Measurements from ENCODE around the gene LRPAP1.
A peak's percentile ranks its signal among the peaks of the same experiment; 100 is the strongest.
"Not testable (repeated sequence)": the region's sequence is repeated elsewhere in the genome, so short reads cannot be mapped to it uniquely, and the experiment has no call there.

Gene LRPAP1

DNA sequence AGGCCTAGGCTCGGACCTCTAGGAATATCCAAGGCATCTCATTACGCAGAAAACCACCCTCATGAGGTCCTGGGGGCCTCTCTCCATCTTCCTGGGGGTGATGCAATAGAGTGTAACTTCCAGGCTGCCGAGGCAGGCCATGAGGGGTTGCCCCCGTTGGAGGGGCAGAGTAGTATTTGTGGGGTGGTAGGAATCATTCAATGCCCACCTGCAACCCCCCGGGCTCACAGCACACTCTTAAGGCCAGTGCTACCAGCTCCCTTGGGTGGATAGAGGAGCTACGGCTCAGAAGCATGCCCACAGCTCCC, 17.4 kb upstream of the LRPAP1 start:
- not testable (repeated sequence) for DNase-seq (ENCODE audit: low read depth, low spot score); H3K4me1 ChIP-seq (ENCODE audit: control insufficient read depth, insufficient read depth, low read length); H3K9me3 ChIP-seq (ENCODE audit: control insufficient read depth, insufficient read depth, low read length); H3K27me3 ChIP-seq (ENCODE audit: control insufficient read depth, insufficient read depth, low read length); H3K27ac ChIP-seq (ENCODE audit: low read length); H3K4me3 ChIP-seq (ENCODE audit: low read length); H3K36me3 ChIP-seq (ENCODE audit: control insufficient read depth, insufficient read depth, low read length)
- no CpG with 5 or more reads among the region's 6 CpGs for WGBS (ENCODE audit: insufficient coverage, insufficient read length)

DNA sequence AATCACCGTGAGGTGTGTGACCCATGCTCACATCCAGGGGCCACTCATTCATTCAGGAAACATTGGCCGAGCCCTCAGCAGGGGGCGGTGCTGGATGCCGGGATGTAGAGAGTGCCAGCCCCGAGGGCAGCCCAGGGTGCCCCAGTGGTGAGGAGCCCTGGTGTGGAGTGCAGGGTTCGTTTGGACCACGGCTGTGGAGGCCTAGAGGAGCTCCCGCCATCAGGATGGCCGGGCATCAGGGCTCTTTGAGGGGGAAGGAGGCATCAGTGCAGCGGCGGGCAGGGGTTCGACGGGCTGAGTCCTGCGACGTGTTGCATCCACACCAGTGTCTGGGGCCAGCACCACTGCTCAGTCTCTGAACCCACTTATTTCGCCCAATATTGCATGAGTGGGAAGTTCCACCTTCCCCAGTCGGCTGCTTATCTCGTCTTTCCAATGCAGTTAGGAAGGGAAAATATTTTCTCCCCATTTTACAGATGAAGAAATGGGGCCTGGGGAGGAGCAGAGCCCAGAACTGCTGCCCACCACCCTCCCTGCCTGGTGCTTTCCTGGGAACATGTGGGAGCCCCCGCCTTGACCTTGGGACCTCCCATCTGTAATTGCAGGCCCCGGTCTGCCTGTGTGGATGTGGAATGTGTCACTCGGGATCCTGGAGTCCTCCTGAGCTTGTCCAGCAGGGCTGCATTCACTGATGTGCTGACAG, 16.9 kb upstream of the LRPAP1 start:
- not testable (repeated sequence) for H3K4me1 ChIP-seq (ENCODE audit: control insufficient read depth, insufficient read depth, low read length); H3K4me3 ChIP-seq (ENCODE audit: low read length); H3K36me3 ChIP-seq (ENCODE audit: control insufficient read depth, insufficient read depth, low read length); H3K9me3 ChIP-seq (ENCODE audit: control insufficient read depth, insufficient read depth, low read length); H3K27me3 ChIP-seq (ENCODE audit: control insufficient read depth, insufficient read depth, low read length); H3K27ac ChIP-seq (ENCODE audit: low read length); DNase-seq (ENCODE audit: low read depth, low spot score)
- no CpG with 5 or more reads among the region's 21 CpGs for WGBS (ENCODE audit: insufficient coverage, insufficient read length)

DNA sequence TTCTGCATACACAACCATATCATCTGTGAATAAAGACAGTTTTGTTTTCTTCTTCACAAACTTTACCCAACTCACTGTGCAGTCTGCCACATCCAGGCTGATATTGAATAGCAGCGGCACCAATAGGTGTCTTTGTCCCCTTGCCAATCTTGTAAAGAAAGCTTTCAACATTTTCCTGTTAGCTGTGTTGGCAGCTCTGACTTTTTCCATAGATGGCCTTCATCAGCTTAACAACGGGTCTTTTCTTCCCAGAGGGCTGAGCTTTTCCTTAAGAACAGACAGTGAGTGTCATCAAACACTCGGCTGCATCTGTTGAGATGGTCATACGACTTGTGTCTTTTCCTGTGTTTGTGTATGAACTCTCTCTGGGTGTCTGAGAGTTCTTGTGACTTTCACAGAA, 14.5 kb upstream of the LRPAP1 start:
- H3K9me3 ChIP-seq (ENCODE audit: control insufficient read depth, insufficient read depth, low read length); H3K4me1 ChIP-seq (ENCODE audit: control insufficient read depth, insufficient read depth, low read length); DNase-seq (ENCODE audit: low read depth, low spot score); H3K4me3 ChIP-seq (ENCODE audit: low read length); H3K36me3 ChIP-seq (ENCODE audit: control insufficient read depth, insufficient read depth, low read length); H3K27ac ChIP-seq (ENCODE audit: low read length); H3K27me3 ChIP-seq (ENCODE audit: control insufficient read depth, insufficient read depth, low read length): not testable (repeated sequence)
- no CpG with 5 or more reads among the region's 4 CpGs for whole genome bisulfite sequencing (ENCODE audit: insufficient coverage, insufficient read length)

DNA sequence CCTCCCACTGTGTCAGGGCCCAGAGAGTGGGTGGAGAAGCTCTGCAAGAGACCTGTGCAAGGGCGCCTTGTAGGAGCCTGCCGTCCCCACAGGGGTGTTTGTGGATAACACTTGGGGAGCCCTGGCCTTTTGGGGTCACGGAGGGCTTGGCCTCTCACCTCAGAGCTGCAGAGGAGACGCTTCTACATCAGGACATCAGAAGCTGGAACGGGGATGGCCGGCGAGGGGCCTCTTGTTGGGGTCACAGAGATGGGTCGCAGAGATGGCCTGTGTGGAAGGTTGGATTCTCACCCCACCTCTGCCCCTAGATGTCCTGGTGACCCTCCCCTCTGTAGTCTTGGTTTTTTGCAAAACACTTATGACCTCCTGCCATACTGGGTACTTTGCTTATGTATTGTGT, 13.1 kb upstream of the LRPAP1 start:
- H3K27me3 ChIP-seq (ENCODE audit: control insufficient read depth, insufficient read depth, low read length); H3K4me1 ChIP-seq (ENCODE audit: control insufficient read depth, insufficient read depth, low read length); DNase-seq (ENCODE audit: low read depth, low spot score); H3K27ac ChIP-seq (ENCODE audit: low read length); H3K36me3 ChIP-seq (ENCODE audit: control insufficient read depth, insufficient read depth, low read length); H3K4me3 ChIP-seq (ENCODE audit: low read length); H3K9me3 ChIP-seq (ENCODE audit: control insufficient read depth, insufficient read depth, low read length): not testable (repeated sequence)
- WGBS (ENCODE audit: insufficient coverage, insufficient read length): no CpG with 5 or more reads among the region's 8 CpGs

DNA sequence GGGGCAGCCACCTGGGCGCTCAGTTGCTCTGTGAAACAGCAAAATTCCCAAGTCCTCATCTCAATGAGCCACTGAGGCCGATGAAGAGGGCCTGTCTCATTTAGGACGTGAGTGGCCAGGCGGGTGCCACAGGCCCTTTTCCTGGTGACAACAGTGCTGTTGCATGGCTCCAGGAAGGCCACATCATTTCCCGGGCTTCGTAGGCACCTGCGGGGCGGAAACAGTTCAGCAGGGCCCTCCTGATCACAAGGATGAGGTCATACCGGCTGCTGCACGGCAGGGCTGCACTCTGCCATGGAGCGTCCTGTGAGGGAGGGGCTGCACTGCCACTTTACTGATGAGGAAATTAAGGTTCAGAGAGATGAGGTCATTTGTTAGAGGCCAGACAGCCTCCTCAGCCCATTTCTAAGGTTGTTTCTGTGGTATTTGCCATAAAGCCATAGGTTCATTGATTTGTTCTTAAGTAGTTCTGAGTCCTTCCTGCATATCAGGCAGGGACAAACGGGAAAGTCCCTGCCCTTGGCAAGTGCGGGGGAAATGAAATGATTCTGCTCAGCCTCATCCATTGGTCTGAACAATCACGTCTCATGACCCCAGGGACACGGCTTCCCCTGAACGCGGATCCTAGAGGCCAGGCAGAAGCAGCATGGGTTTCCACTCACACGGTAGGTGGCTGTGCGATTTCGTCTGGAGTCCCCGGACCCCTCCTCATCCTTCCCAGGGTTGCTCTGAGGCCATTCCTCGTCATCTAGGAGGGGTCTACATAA, 12.2 kb upstream of the LRPAP1 start:
- not testable (repeated sequence) for H3K27me3 ChIP-seq (ENCODE audit: control insufficient read depth, insufficient read depth, low read length)

DNA sequence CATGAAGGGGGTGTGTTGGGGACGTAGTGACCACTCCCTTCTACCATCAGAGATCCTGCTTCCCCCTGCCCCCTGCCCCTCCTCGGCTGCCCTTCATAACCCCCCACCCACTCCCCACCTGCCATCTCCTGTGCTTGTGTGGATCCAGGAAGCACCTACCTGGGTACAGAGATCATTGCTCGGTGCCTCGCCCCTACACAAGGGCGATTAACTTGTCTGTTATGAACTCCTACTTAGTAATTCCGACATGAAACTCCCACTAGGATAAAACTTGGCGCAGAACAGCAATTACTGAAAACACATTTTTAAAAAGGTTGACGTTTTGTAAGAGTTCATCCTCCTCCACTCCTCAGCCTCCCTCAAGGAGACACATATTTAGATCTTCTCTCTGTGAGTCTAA, 11.2 kb upstream of the LRPAP1 start:
- not testable (repeated sequence) for H3K36me3 ChIP-seq (ENCODE audit: control insufficient read depth, insufficient read depth, low read length); H3K4me1 ChIP-seq (ENCODE audit: control insufficient read depth, insufficient read depth, low read length); H3K27ac ChIP-seq (ENCODE audit: low read length); DNase-seq (ENCODE audit: low read depth, low spot score); H3K9me3 ChIP-seq (ENCODE audit: control insufficient read depth, insufficient read depth, low read length); H3K27me3 ChIP-seq (ENCODE audit: control insufficient read depth, insufficient read depth, low read length); H3K4me3 ChIP-seq (ENCODE audit: low read length)
- no CpG with 5 or more reads among the region's 8 CpGs for WGBS (ENCODE audit: insufficient coverage, insufficient read length)

More for the DNA sequence above, 12.2 kb upstream of the LRPAP1 start:
- not testable (repeated sequence) for H3K27ac ChIP-seq (ENCODE audit: low read length); H3K4me1 ChIP-seq (ENCODE audit: control insufficient read depth, insufficient read depth, low read length); DNase-seq (ENCODE audit: low read depth, low spot score); H3K9me3 ChIP-seq (ENCODE audit: control insufficient read depth, insufficient read depth, low read length); H3K4me3 ChIP-seq (ENCODE audit: low read length); H3K36me3 ChIP-seq (ENCODE audit: control insufficient read depth, insufficient read depth, low read length)
- WGBS (ENCODE audit: insufficient coverage, insufficient read length): no CpG with 5 or more reads among the region's 22 CpGs

DNA sequence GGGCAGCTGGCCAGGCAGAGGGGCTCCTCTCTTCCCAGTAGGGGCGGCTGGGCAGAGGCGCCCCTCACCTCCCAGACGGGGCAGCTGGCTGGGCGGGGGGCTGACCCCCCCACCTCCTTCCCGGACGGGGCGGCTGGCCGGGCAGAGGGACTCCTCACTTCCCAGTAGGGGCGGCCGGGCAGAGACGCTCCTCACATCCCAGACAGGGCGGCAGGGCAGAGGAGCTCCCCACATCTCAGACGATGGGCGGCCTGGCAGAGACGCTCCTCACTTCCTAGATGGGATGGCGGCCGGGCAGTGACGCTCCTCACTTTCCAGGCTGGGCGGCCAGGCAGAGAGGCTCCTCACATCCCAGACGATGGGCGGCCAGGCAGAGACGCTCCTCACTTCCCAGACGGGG, 6.7 kb upstream of the LRPAP1 start:
- H3K9me3 ChIP-seq (ENCODE audit: control insufficient read depth, insufficient read depth, low read length); H3K27ac ChIP-seq (ENCODE audit: low read length); DNase-seq (ENCODE audit: low read depth, low spot score); H3K4me1 ChIP-seq (ENCODE audit: control insufficient read depth, insufficient read depth, low read length); H3K36me3 ChIP-seq (ENCODE audit: control insufficient read depth, insufficient read depth, low read length); H3K4me3 ChIP-seq (ENCODE audit: low read length); H3K27me3 ChIP-seq (ENCODE audit: control insufficient read depth, insufficient read depth, low read length): not testable (repeated sequence)
- no CpG with 5 or more reads among the region's 23 CpGs for WGBS (ENCODE audit: insufficient coverage, insufficient read length)

DNA sequence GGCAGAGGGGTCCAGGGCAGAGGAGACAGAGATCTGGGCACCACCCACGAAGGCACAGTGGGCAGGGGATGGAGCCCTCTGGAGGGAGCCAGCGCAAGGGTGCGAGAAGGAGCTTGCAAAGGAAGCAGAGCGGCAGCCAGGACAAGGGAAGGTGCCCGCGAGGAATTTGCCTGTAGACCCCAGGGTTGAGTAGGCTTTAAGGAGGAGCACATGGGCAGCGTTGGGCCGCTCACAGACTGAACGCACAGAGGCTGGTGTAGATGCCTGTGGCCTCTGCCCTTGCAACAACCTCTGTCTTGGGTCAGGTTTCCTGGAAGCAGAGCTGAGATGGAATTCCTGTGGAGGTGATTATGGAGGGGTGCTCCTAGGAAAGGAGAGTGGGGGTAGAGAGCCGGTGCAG, 3.6 kb upstream of the LRPAP1 start:
- not testable (repeated sequence) for H3K4me3 ChIP-seq (ENCODE audit: low read length); H3K9me3 ChIP-seq (ENCODE audit: control insufficient read depth, insufficient read depth, low read length); H3K27ac ChIP-seq (ENCODE audit: low read length); H3K4me1 ChIP-seq (ENCODE audit: control insufficient read depth, insufficient read depth, low read length); DNase-seq (ENCODE audit: low read depth, low spot score); H3K27me3 ChIP-seq (ENCODE audit: control insufficient read depth, insufficient read depth, low read length); H3K36me3 ChIP-seq (ENCODE audit: control insufficient read depth, insufficient read depth, low read length)
- no CpG with 5 or more reads among the region's 10 CpGs for WGBS (ENCODE audit: insufficient coverage, insufficient read length)

DNA sequence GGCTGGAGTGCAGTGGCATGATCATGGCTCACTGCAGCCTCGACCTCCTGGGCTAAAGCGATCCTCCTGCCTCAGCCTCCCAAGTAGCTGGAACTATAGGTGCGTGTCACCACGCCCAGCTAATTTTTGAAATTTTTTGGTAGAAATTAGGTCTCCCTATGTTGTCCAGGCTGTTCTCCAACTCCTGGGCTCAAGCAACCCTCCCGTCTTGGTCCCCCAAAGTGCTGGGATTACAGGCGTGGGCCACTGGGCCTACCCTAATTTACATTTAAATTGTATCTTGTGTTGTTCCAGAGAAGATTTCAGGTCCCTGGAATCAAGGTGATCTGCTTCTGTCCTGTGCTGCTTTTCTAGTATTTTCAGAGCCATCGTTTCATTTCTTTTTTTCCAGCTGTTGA, 1.2 kb upstream of the LRPAP1 start:
- no CpG with 5 or more reads among the region's 7 CpGs for WGBS (ENCODE audit: insufficient coverage, insufficient read length)
- DNase-seq (ENCODE audit: low read depth, low spot score): no peak
- Histone ChIP-seq H3K27ac (ENCODE audit: low read length) (no peak overlapping the region), H3K9me3 (ENCODE audit: control insufficient read depth, insufficient read depth, low read length) (no peaks in the 10 kb centered on the region), H3K4me1 (ENCODE audit: control insufficient read depth, insufficient read depth, low read length) (peaks cover 4% of the 10 kb centered on the region; the same call in 1 of the 2 replicates), H3K4me3 (ENCODE audit: low read length) (no peak overlapping the region), H3K27me3 (ENCODE audit: control insufficient read depth, insufficient read depth, low read length) (no peaks in the 10 kb centered on the region), H3K36me3 (ENCODE audit: control insufficient read depth, insufficient read depth, low read length) (peaks cover 6% of the 10 kb centered on the region; the same call in 1 of the 2 replicates)

DNA sequence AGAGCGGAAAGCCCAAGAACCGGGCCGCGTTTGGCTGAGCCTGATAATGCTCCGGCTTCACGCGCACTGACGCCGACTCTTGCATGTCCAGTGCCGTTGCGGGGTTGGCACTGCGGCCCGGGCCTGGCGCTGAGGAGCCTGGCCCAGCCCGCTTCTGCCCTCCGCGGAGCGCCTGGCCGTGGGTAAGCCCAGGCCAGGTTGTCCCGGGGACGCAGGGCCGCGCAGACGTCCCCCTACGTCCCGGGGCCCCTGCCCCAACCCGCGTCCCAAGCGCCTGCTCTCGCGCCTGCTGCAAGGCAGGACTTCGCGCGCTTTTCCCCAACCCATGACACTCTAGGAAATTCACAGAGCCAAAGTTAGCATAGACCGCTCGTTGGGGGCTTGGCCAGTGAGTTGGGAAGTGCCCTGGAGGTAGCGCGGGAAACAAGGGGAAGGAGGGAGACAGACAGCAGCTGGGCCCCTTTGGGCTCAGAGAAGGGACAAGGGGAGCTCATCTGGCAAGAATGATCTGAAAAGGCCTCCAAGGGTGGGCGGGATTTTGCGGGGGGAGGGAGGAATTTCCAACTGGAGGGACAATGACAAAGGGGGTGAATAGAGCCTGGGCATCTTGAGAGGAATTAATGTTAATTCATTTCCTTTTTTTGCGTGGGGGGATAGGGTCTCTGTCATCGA, 665 bp upstream of the LRPAP1 start:
- H3K27me3 ChIP-seq (ENCODE audit: control insufficient read depth, insufficient read depth, low read length): no peaks in the 10 kb centered on the region
- no peak overlapping the region for H3K27ac ChIP-seq (ENCODE audit: low read length)
- H3K4me1 ChIP-seq (ENCODE audit: control insufficient read depth, insufficient read depth, low read length): peaks cover 4% of the 10 kb centered on the region; the same call in 1 of the 2 replicates
- no peak for DNase-seq (ENCODE audit: low read depth, low spot score)
- peak overlapping the region; percentile 27; the same call in 1 of the 2 replicates for H3K4me3 ChIP-seq (ENCODE audit: low read length)
- peaks cover 6% of the 10 kb centered on the region; the same call in 1 of the 2 replicates for H3K36me3 ChIP-seq (ENCODE audit: control insufficient read depth, insufficient read depth, low read length)
- WGBS (ENCODE audit: insufficient coverage, insufficient read length): no CpG with 5 or more reads among the region's 42 CpGs
- no peaks in the 10 kb centered on the region for H3K9me3 ChIP-seq (ENCODE audit: control insufficient read depth, insufficient read depth, low read length)
